ACHN (cell line): Measurements from ENCODE around the gene PCBP1.
"Not testable (repeated sequence)": the region's sequence is repeated elsewhere in the genome, so short reads cannot be mapped to it uniquely, and the experiment has no call there.

Experiments
- DNase-seq: peaks from one replicate; pipeline ENCODE4 v3.0.0-alpha.2; 2015
- in situ Hi-C: cut with HindIII; loops from 2 replicates; pipeline ENCODE4 v1.10.0; 2017; ENCODE audit warnings: low sequenced_read_pairs, low pct_ligation_motif_present, low pct_unique_long_range_greater_than_20kb

PCBP1 gene

DNA sequence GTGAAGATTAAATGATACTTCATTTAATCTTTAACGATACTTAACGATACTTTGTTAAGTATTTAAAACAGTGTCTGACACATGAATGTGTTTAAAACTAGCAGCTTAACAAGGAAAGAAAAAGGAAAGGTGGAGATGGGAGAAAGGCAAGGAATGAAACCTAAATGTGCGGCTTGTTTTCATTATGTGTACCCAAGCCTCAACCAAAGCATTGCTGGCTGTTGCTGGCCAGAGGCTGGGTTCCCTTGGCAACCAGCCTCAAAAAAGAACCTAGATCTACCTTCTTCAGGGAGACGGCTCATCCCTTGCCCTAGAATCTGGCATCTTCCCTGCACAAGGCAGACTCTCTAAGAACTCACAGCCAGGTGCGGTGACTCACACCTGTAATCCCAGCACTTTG lies 13.8 kb upstream of the PCBP1 start:
- no peak for DNase-seq
- in situ Hi-C loops, result no loop called here

DNA sequence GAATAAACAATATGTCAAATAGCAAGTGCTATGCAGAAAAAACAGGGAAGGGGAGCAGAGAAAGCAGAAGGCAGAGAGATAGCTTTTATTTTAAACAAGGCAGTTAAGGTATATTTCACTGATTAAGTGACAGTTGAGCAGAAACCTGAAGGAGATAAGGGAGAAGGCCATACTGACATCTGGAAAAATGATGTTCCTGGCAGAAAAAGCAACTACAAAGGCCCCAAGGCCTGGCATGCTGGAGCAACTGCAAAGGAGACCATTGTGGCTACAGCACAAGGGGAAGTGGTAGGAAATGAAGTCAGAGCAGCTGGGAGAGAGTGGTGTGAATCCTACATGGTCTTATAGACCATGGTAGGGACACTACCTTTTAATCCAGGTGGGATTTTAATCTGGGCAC lies 8.9 kb upstream of the PCBP1 start:
- in situ Hi-C loops, result no loop called here

DNA sequence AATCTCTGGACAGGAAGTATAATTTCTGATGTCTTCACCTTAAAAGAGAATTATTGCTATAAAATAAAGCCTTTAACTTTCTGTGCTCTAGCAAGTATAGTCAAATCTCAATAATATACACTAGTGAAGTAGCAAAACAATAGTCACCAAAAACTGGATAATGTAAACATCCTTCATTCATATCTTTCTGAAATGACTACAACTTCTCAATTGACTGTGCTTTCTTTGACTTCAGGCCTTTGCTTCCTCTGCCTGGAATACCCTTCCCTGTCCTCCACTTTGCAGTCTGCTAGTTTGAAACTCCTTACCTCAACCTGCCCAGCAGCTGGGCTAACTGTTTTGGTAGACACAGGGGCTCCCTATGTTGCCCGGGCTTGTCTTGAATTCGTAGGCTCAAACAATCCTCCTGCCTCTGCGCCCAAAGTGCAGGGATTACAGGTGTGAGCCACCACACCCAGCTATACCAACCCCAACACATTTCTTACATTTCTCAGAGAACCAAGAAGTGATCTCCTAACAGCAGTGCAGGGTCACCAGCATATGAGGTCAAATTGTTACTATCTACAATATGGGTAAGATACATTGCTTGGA lies 6.6 kb upstream of the PCBP1 start:
- in situ Hi-C loops, result no loop called here
- no peak for DNase-seq

More for the DNA sequence above, 8.9 kb upstream of the PCBP1 start:
- DNase-seq, result no peak

DNA sequence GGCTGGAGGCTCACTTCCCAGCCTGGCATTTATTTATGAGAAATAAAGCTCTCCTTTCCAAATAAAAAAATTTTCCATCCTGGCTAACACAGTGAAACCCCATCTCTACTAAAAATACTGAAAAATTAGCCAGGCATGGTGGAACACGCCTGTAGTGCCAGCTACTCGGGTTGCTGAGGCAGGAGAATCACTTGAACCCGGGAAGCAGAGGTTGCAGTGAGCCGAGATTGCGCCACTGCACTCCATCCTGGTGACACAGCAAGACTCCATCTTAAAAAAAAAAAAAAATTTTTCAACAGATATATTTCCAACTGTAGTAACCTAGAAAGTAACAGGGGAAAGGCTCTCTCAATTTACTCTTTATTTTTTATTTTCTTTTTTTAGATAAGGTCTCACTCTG lies 6.1 kb upstream of the PCBP1 start:
- no peak for DNase-seq
- in situ Hi-C loops, result no loop called here

DNA sequence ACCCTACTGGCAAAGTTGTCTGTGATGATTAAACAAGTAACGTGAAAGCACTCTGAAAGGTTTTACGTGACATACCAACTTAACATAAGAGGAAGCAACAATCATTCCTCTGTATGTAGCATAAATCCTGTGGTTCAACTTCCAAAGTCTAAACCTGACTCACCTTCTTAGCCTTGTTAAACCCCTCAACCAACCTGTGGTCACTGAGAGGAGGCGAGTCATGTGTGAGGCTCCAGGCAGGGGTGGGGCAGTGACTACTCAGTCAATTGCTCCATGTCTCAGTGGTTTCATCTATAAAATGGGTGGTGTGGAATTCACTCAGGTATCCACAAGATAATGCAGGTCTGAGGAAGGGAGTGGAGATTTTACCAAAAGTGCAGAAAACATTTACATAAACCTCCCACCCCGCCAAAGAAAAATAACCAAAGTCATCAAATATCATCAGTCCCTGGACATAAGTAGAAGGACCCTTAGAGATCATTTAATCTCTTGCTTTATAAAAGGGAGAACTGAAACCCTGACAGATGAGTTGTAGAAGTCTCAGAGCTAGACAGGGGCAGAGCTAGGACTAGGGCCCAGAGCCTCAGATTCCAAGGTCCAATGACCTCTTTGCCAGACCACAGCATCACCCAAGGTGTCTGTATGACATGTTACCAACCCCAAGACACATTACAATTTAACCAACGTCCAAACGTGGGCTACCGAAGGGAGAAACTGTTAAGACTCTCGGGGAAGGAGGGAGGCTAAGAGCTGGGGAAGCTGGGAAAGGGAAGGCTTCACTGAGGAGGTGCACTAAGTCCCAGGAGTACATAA lies 3.7 kb upstream of the PCBP1 start:
- in situ Hi-C loops, result no loop called here
- DNase-seq, result peak; percentile 91

DNA sequence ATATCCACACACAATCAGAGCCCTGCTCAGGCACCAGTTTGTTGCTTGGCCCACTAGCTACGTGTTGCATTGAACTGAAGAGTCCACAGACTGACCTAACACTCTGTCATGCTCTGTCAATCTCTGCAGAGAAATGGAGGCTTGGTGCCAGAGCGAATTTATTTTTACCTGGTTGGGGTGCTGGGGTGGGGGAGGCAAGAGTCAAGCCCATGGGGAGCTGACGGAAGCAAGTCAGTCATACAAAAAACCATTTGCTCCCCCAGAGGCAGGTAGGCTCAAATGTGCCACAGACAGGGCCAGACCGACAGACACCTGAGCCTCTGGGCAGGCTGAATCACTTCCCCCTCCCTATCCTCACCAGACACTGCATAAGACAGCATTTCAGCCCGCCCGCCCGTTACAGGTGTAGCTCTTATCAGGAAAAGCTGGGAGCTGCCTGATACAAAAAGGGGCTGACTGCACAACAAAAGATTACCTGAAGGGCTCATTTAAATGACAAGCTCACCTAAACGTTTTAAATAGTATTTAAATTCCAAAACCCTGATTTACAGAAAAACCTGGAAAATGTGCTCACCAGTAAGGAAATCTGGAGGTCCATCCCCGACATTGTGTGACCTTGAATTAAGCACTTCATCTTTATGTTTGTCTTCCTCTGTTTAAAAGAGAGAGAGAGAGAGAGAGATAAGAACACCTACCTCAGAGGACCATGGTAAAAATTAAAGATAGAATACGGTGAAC lies 2.1 kb upstream of the PCBP1 start:
- no peak for DNase-seq
- in situ Hi-C loops, result no loop called here

DNA sequence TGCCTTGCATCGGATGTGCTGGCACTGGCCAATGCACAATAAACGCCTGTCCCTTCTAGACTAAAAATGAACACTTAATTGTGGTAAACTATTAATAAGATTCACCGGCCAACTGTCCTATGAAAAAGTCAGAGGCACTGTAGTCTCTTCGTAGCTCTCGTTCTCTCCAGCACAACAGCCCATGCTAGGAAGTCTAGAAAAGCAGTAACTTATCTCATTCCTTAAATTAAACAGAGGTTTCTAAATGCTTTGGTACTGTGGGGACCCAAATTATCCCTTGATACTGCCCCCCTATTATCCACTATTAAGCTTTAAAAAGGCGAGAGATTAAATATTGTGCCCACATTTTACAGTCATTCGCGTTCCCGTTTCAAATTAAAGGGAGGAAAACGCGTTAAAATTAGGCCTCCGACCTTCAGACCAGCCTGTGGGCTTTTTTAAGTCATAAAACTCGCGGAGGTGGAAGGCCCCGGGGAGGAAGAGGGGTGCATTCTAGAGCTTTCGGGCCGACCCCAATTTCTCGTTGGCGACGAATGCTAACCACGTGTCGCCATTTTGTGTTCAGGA lies 1.5 kb upstream of the PCBP1 start:
- no peak for DNase-seq
- in situ Hi-C loops, result no loop called here

DNA sequence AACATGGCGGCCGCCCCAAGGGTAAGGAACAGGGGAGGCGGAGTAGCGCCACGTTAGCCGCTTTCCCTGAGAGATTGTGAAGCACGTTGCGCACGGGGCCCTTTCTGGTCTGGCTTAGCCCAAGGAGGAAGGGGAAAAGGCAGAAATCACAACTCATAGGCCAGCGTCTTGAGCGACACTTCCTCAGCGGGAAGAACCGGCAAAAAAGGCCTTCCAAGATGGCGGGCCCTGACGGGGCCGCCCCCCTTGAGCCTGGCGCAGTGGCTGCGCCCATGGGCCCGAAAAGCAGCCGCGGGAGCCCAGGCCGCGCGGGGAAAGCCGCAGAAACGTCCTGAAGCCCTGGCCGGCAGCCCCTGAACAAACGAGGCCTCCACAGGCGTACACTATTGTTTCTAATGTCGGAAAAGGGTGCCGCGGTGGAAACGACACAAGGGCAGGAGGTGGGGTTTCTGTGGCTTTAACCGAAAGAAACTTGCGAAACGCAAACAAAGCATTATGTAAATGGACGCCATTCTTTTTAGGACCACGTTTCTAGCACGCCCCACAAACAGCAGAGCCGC lies 919 bp upstream of the PCBP1 start:
- peak; percentile 69 for DNase-seq
- in situ Hi-C loops, result no loop called here

DNA sequence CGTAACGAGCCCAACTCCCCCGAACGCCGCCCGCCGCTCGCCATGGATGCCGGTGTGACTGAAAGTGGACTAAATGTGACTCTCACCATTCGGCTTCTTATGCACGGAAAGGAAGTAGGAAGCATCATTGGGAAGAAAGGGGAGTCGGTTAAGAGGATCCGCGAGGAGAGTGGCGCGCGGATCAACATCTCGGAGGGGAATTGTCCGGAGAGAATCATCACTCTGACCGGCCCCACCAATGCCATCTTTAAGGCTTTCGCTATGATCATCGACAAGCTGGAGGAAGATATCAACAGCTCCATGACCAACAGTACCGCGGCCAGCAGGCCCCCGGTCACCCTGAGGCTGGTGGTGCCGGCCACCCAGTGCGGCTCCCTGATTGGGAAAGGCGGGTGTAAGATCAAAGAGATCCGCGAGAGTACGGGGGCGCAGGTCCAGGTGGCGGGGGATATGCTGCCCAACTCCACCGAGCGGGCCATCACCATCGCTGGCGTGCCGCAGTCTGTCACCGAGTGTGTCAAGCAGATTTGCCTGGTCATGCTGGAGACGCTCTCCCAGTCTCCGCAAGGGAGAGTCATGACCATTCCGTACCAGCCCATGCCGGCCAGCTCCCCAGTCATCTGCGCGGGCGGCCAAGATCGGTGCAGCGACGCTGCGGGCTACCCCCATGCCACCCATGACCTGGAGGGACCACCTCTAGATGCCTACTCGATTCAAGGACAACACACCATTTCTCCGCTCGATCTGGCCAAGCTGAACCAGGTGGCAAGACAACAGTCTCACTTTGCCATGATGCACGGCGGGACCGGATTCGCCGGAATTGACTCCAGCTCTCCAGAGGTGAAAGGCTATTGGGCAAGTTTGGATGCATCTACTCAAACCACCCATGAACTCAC lies 673 bp downstream of the PCBP1 start:
- DNase-seq, result peak; percentile 59
- in situ Hi-C loops, result no loop called here

DNA sequence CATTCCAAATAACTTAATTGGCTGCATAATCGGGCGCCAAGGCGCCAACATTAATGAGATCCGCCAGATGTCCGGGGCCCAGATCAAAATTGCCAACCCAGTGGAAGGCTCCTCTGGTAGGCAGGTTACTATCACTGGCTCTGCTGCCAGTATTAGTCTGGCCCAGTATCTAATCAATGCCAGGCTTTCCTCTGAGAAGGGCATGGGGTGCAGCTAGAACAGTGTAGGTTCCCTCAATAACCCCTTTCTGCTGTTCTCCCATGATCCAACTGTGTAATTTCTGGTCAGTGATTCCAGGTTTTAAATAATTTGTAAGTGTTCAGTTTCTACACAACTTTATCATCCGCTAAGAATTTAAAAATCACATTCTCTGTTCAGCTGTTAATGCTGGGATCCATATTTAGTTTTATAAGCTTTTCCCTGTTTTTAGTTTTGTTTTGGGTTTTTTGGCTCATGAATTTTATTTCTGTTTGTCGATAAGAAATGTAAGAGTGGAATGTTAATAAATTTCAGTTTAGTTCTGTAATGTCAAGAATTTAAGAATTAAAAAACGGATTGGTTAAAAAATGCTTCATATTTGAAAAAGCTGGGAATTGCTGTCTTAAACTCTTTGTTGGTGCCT lies 1.4 kb downstream of the PCBP1 start:
- in situ Hi-C loops, result no loop called here
- no peak for DNase-seq

DNA sequence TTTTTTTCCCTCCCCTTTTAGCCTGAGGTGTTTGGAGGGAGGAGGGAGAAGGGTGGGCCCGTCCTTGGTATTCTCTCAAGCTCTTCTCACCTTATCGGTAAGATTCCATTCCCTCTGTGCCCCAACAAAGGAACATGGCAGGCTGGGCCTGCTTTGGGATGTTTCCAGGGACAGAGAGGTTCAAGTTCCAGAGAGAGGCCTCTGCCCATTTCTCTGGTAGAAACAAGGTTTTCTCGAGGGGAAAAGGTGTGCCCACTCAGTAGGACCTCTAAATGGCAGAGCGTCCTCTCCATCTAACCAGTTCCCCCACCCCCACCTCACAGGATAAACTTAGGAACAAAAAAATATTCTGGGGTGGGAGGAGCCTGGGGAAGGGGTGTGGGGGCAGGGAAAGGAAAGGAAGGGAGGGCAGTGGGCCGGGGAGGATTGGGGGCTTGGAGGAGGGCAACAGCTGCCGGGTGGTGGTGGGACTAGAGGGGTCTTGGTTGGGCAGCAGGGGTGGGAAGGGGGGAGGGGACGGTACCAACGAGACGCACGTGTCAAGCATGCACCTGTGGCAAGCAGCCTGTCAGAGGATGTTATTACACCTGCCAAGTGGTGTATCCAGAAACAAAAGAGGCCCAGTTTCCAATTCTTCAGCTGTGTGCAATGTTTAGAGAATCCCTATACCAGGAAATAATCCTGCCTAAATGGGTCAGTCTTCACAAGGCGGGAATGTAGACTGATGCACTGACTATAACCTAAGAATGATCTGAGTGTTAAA lies 2.1 kb downstream of the PCBP1 start:
- in situ Hi-C loops, result no loop called here
- no peak for DNase-seq

DNA sequence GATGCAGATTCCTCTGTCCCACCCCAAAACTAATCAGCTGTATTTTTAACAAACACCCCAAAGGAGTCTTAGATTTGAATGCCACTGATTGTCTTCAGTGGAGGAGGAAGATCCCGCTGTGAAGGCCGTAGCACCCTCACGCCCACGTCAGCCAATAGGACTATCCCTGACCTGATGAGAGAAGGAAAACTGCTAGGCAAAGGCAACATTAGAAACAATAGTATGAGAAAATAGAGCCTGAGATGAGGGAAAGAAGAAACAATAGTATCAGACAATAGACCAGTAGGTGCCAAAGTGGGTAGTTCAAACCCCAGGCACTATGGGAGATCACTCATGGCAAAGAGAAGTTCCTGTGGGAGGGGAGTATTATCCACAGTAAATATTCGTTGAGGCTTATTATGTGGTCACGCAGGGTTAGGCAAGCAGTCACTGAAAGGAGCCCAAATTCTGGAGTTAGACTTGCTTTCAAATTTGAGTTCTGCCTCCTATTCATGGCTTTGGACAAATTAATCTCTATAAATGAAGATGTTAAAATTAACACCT lies 2.8 kb downstream of the PCBP1 start:
- in situ Hi-C loops, result no loop called here
- no peak for DNase-seq

DNA sequence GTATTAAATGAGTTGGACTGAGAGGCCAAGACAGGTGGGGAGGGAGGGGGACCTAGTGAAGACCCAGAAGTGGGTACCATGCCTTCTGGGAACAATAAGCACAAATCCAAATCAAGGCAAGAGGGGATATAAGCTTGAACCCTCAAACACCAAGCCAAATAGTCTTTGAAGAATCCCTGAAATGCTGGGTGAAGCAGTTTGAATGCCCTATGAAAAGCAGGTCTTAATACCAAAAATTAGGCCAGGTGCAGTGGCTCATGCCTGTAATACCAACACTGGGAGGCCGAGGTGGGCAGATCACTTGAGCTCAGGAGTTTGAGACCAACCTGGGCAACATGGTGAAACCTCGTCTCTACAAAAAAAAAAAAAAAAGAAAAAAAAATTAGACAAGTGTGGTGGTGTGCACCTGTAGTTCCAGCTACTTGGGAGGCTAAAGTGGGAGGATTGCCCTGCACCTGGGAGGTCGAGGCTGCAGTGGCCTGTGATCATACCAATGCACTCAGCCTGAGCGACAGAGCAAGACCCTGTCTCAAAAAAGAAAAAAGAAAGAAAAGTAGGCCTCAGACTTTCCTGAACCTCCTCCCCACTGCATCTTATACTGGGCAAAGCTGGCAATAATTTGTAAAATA lies 3.5 kb downstream of the PCBP1 start:
- in situ Hi-C loops, result no loop called here
- DNase-seq, result no peak

DNA sequence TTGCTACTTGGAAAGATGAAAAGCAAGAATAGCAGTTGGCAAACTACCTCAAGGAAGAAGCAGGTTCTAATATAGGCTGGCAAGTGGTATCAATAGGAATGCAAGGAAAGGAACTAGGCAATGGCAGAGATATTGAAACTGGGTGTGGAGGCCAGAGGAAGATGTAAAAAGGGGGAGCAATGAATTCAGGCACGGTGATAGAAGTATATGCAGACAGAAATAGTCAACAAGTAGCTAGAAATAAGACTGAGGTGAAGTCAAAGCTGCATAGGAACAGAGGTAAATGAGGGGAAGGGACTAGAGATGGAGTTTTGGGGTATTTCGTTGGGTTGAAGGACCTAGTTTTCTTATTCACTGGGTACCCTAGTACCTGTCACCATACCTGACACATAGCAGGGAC lies 4.1 kb downstream of the PCBP1 start:
- in situ Hi-C loops, result no loop called here

DNA sequence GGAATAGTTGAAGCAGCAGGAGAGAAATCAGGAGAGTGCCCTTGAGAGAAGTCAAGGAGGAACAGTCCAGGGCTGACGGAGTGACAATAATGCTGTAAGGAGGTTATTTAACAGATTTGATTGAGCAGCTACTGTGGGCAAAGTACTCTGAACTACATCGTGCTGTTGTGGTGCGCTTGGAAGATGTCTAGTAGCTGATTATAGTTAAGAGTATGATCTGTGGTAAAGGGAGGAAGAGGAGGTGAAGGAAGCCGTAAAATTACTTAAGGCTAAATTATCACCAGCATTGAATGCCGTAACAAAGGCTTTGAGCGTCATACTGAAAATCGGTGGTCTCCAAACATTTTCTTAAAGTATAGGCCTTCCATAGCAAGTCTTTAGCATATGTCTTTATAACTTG lies 4.5 kb downstream of the PCBP1 start:
- in situ Hi-C loops, result no loop called here
- DNase-seq, result no peak

More for the DNA sequence above, 4.1 kb downstream of the PCBP1 start:
- no peak for DNase-seq

DNA sequence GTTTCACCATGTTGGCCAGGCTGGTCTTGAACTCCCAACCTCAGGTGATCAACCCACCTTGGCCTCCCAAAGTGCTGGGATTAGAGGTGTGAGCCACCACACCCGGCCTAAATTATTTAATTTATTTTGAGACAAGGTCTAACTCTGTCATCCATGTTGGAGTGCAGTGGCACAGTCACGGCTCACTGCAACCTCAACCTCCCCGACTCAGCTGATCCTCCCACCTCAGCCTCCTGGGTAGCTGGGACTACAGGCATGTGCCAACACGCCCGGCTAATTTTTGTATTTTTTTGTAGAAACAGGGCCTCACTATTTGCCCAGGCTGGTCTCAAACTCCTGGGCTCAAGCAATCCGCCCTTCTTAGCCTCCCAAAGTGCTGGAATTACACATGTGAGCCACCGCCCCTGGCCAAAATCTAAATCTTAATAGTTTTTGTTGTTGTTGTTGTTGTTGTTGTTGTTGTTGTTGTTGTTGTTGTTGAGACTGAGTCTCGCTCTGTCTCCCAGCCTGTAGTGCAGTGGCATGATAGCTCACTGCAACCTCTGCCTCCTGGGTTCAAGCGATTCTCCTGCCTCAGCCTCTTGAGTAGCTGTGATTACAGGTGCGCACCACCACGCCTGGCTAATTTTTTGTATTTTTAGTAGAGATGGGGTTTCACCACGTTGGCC lies 5.4 kb downstream of the PCBP1 start:
- DNase-seq, in situ Hi-C loops: not testable (repeated sequence)
